Measurements from ENCODE around the gene TGFBR3.

TGFBR3 gene

GRCh38 chr1:91655912-91656449 is 230.0 kb downstream of the TGFBR3 start:
- no peak for DNase-seq (ENCODE audit: low read depth in 2 of 2, low spot score in 1 of 2)

- DNase-seq (ENCODE audit: low read depth in 2 of 2, low spot score in 1 of 2), result no peak
Measured at GRCh38 chr1:91653183-91653582, 232.8 kb downstream of the TGFBR3 start.

- DNase-seq (ENCODE audit: low read depth in 2 of 2, low spot score in 1 of 2), result no peak
Measured at GRCh38 chr1:91651661-91652071, 234.3 kb downstream of the TGFBR3 start.

- DNase-seq (ENCODE audit: low read depth in 2 of 2, low spot score in 1 of 2), result no peak
Measured at GRCh38 chr1:91651243-91651642, 234.7 kb downstream of the TGFBR3 start.

- no peak for DNase-seq (ENCODE audit: low read depth in 2 of 2, low spot score in 1 of 2)
Measured at GRCh38 chr1:91650764-91651163, 235.2 kb downstream of the TGFBR3 start.

GRCh38 chr1:91647061-91647460 is 238.9 kb downstream of the TGFBR3 start:
- no peak for DNase-seq (ENCODE audit: low read depth in 2 of 2, low spot score in 1 of 2)

- DNase-seq (ENCODE audit: low read depth in 2 of 2, low spot score in 1 of 2), result no peak
Measured at GRCh38 chr1:91645031-91645430, 240.9 kb downstream of the TGFBR3 start.

GRCh38 chr1:91643431-91643830 is 242.5 kb downstream of the TGFBR3 start:
- no peak for DNase-seq (ENCODE audit: low read depth in 2 of 2, low spot score in 1 of 2)

GRCh38 chr1:91640877-91641526 is 244.9 kb downstream of the TGFBR3 start:
- DNase-seq (ENCODE audit: low read depth in 2 of 2, low spot score in 1 of 2), result no peak

GRCh38 chr1:91637539-91637994 is 248.4 kb downstream of the TGFBR3 start:
- no peak for DNase-seq (ENCODE audit: low read depth in 2 of 2, low spot score in 1 of 2)

- DNase-seq (ENCODE audit: low read depth in 2 of 2, low spot score in 1 of 2), result no peak
Measured at GRCh38 chr1:91635763-91636162, 250.2 kb downstream of the TGFBR3 start.

GRCh38 chr1:91633438-91633837 is 252.5 kb downstream of the TGFBR3 start:
- DNase-seq (ENCODE audit: low read depth in 2 of 2, low spot score in 1 of 2), result no peak

- DNase-seq (ENCODE audit: low read depth in 2 of 2, low spot score in 1 of 2), result no peak
Measured at GRCh38 chr1:91631718-91632330, 254.1 kb downstream of the TGFBR3 start.

GRCh38 chr1:91630803-91631202 is 255.1 kb downstream of the TGFBR3 start:
- no peak for DNase-seq (ENCODE audit: low read depth in 2 of 2, low spot score in 1 of 2)
